H1 (cell line): ENCODE results near the gene LIG3. TPM values are rescaled to one million over a fixed set of nuclear protein-coding genes. Genes with fewer than 3 reads are reported as not detected.

Experiments
- CBX5 ChIP-seq: fragments of 300-800, 300-1000 bp; sonication (generic); IDR thresholded peaks from 2 replicates; pipeline ENCODE4 v1.7.1; 2016; ENCODE audit warnings: antibody characterized with exemption, low read length, low read depth
- CHD2 ChIP-seq: IDR thresholded peaks from 2 replicates; pipeline ENCODE4 v1.6.1; 2012; ENCODE audit warnings: low read length, improper control_type of control experiment
- EZH2 ChIP-seq: fragments of 200-600 bp; sonication (generic); IDR thresholded peaks from 2 replicates; pipeline ENCODE4 v1.7.1; 2012; ENCODE audit warnings: low read depth, mild to moderate bottlenecking, moderate library complexity, low read length, inconsistent platforms; ENCODE audit not compliant: severe bottlenecking
- GABPA ChIP-seq: IDR thresholded peaks from 2 replicates; pipeline ENCODE4 v1.6.1; 2011; ENCODE audit warnings: mild to moderate bottlenecking, low read length, moderate library complexity, borderline replicate concordance; ENCODE audit not compliant: insufficient read depth
- MAX ChIP-seq: IDR thresholded peaks from 2 replicates; pipeline ENCODE4 v1.6.1; 2012; ENCODE audit warnings: inconsistent platforms
- RAD21 ChIP-seq, 2 experiments: IDR thresholded peaks in 1 of 2; conservative IDR thresholded peaks in 1 of 2; 2 replicates each; pipeline ENCODE4 v1.6.1; 2011; ENCODE audit warnings: low read depth in 2 of 2, low read length in 2 of 2, improper control_type of control experiment in 1 of 2, inconsistent platforms in 1 of 2, mild to moderate bottlenecking in 1 of 2, moderate library complexity in 1 of 2
- polyA plus RNA-seq, 7 experiments: library from polyadenylated mRNA; depleted of rRNA in 3 of 7; stranded (reverse) in 5 of 7; unstranded in 2 of 7; fragments of >200 nt in 5 of 7; fragments of 200-250 nt in 2 of 7; gene quantifications; 1 replicate in 5 of 7; 2 replicates in 1 of 7; 4 replicates in 1 of 7; pipeline versions ENCODE4 v1.2.1 to v1.2.3, GENCODE V29; 2011 to 2013; ENCODE audit warnings: missing spikeins in 2 of 7, mixed read lengths in 2 of 7
- total RNA-seq: library from RNA; stranded (reverse); fragmentation: NEBNext Ultra II Directional; extraction: Animal tissue kit (Norgen Biotek cat#: 25700); gene quantifications from 2 replicates; pipeline ENCODE4 v1.2.1, GENCODE V29; 2021
- TF ChIP-seq, protein P1 (sequence below), 3 experiments: IDR thresholded peaks; 1 replicate in 2 of 3; 2 replicates in 1 of 3; pipeline versions ENCODE4 v1.5.1 to v1.6.1; 2011; ENCODE audit warnings: low read length in 3 of 3, mild to moderate bottlenecking in 3 of 3, inconsistent platforms in 2 of 3, low read depth in 1 of 3, moderate library complexity in 1 of 3; ENCODE audit not compliant: insufficient read depth in 1 of 3; ENCODE audit errors: control extremely low read depth in 1 of 3
- TF ChIP-seq, protein P2 (sequence below): fragments of 300-600 bp; sonication (generic); IDR thresholded peaks from 2 replicates; pipeline ENCODE4 v1.7.1; 2012; ENCODE audit warnings: low read length, moderate library complexity, mild to moderate bottlenecking, inconsistent platforms; ENCODE audit not compliant: insufficient replicate concordance

Gene LIG3
- total and polyA plus RNA-seq, 2 of the 8 experiments (the other 6 are each of a cell fraction or from before 2014, with no cell fraction given): 63.6 to 89.3 TPM

DNA sequence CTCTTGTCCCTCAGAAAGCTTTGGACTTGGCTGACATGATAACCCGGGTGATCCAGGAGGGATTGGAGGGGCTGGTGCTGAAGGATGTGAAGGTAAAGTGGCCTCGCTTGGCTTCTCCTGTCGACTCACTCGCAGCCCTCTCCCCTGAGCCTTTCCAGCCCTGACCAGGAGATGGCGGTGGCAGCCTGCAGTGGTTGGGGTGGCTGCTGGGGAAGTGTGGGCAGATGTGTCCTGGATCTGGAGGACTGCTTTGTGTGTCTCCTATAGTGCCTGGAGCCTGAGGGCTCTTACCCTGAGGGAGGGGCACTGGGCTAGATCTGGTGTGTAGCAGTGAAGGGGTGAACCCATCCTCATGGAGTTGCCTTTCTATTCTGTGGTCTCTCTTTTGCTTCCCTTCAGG is 17.9 kb downstream of the LIG3 start (continued):
- TF ChIP-seq RAD21 (IDR thresholded peaks at IDR 0.05 in 1 of 2, conservative IDR thresholded peaks at IDR 0.05 in 1 of 2; ENCODE audit: low read depth in 2 of 2, low read length in 2 of 2) (peak; percentile 95), MAX (0 out of 2 replicates have a peak, but pooled peaks have one; percentile 12), GABPA (no peak), EZH2 (no peak), CBX5 (no peak), CHD2 (no peak)
- TF ChIP-seq, protein P1, sequence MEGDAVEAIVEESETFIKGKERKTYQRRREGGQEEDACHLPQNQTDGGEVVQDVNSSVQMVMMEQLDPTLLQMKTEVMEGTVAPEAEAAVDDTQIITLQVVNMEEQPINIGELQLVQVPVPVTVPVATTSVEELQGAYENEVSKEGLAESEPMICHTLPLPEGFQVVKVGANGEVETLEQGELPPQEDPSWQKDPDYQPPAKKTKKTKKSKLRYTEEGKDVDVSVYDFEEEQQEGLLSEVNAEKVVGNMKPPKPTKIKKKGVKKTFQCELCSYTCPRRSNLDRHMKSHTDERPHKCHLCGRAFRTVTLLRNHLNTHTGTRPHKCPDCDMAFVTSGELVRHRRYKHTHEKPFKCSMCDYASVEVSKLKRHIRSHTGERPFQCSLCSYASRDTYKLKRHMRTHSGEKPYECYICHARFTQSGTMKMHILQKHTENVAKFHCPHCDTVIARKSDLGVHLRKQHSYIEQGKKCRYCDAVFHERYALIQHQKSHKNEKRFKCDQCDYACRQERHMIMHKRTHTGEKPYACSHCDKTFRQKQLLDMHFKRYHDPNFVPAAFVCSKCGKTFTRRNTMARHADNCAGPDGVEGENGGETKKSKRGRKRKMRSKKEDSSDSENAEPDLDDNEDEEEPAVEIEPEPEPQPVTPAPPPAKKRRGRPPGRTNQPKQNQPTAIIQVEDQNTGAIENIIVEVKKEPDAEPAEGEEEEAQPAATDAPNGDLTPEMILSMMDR (IDR thresholded peaks at IDR 0.05; ENCODE audit: control extremely low read depth in 1 of 3, insufficient read depth in 1 of 3, low read depth in 1 of 3, low read length in 3 of 3): peak; percentile 87 to 93 (median 88)
- TF ChIP-seq, protein P2, sequence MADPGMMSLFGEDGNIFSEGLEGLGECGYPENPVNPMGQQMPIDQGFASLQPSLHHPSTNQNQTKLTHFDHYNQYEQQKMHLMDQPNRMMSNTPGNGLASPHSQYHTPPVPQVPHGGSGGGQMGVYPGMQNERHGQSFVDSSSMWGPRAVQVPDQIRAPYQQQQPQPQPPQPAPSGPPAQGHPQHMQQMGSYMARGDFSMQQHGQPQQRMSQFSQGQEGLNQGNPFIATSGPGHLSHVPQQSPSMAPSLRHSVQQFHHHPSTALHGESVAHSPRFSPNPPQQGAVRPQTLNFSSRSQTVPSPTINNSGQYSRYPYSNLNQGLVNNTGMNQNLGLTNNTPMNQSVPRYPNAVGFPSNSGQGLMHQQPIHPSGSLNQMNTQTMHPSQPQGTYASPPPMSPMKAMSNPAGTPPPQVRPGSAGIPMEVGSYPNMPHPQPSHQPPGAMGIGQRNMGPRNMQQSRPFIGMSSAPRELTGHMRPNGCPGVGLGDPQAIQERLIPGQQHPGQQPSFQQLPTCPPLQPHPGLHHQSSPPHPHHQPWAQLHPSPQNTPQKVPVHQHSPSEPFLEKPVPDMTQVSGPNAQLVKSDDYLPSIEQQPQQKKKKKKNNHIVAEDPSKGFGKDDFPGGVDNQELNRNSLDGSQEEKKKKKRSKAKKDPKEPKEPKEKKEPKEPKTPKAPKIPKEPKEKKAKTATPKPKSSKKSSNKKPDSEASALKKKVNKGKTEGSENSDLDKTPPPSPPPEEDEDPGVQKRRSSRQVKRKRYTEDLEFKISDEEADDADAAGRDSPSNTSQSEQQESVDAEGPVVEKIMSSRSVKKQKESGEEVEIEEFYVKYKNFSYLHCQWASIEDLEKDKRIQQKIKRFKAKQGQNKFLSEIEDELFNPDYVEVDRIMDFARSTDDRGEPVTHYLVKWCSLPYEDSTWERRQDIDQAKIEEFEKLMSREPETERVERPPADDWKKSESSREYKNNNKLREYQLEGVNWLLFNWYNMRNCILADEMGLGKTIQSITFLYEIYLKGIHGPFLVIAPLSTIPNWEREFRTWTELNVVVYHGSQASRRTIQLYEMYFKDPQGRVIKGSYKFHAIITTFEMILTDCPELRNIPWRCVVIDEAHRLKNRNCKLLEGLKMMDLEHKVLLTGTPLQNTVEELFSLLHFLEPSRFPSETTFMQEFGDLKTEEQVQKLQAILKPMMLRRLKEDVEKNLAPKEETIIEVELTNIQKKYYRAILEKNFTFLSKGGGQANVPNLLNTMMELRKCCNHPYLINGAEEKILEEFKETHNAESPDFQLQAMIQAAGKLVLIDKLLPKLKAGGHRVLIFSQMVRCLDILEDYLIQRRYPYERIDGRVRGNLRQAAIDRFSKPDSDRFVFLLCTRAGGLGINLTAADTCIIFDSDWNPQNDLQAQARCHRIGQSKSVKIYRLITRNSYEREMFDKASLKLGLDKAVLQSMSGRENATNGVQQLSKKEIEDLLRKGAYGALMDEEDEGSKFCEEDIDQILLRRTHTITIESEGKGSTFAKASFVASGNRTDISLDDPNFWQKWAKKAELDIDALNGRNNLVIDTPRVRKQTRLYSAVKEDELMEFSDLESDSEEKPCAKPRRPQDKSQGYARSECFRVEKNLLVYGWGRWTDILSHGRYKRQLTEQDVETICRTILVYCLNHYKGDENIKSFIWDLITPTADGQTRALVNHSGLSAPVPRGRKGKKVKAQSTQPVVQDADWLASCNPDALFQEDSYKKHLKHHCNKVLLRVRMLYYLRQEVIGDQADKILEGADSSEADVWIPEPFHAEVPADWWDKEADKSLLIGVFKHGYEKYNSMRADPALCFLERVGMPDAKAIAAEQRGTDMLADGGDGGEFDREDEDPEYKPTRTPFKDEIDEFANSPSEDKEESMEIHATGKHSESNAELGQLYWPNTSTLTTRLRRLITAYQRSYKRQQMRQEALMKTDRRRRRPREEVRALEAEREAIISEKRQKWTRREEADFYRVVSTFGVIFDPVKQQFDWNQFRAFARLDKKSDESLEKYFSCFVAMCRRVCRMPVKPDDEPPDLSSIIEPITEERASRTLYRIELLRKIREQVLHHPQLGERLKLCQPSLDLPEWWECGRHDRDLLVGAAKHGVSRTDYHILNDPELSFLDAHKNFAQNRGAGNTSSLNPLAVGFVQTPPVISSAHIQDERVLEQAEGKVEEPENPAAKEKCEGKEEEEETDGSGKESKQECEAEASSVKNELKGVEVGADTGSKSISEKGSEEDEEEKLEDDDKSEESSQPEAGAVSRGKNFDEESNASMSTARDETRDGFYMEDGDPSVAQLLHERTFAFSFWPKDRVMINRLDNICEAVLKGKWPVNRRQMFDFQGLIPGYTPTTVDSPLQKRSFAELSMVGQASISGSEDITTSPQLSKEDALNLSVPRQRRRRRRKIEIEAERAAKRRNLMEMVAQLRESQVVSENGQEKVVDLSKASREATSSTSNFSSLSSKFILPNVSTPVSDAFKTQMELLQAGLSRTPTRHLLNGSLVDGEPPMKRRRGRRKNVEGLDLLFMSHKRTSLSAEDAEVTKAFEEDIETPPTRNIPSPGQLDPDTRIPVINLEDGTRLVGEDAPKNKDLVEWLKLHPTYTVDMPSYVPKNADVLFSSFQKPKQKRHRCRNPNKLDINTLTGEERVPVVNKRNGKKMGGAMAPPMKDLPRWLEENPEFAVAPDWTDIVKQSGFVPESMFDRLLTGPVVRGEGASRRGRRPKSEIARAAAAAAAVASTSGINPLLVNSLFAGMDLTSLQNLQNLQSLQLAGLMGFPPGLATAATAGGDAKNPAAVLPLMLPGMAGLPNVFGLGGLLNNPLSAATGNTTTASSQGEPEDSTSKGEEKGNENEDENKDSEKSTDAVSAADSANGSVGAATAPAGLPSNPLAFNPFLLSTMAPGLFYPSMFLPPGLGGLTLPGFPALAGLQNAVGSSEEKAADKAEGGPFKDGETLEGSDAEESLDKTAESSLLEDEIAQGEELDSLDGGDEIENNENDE: no peak
